Cardiac fibroblast (primary cell): ENCODE measurements around the gene RRBP1.
A peak's percentile ranks its signal among the peaks of the same experiment; 100 is the strongest.

Experiments
- DNase-seq, 2 donors: peaks; one replicate each; pipeline versions ENCODE4 v3.0.0 to v3.0.0-alpha.2; 2010; ENCODE audit warnings: low read depth in 2 of 2
- H3K4me3 ChIP-seq, 2 donors: replicated peaks in 1 of 2; 1 replicate in 1 of 2; 2 replicates in 1 of 2; pipeline ENCODE4 v1.5.1; 2011; ENCODE audit warnings: low read depth in 2 of 2, low read length in 2 of 2, mild to moderate bottlenecking in 2 of 2, moderate library complexity in 1 of 2
- CTCF ChIP-seq: IDR thresholded peaks from one replicate; pipeline ENCODE4 v1.5.1; 2011; ENCODE audit warnings: low read depth, mild to moderate bottlenecking, low read length, inconsistent platforms

Gene RRBP1

GRCh38 chr20:17654649-17655285 lies 27.3 kb downstream of the RRBP1 start:
- peak; percentile 72 to 73 for DNase-seq
- TF ChIP-seq CTCF = peak; percentile 72
- H3K4me3 ChIP-seq = no peak overlapping the region

GRCh38 chr20:17653835-17654648 lies 28.0 kb downstream of the RRBP1 start:
- no peak overlapping the region for H3K4me3 ChIP-seq
- TF ChIP-seq CTCF = no peak
- no peak for DNase-seq

- H3K4me3 ChIP-seq = no peak overlapping the region
- TF ChIP-seq CTCF = no peak
- DNase-seq = no peak
These were observed 29.6 kb downstream of the RRBP1 start for GRCh38 chr20:17652411-17652810.

GRCh38 chr20:17651760-17652388 lies 30.2 kb downstream of the RRBP1 start:
- no peak for TF ChIP-seq CTCF
- DNase-seq = no peak

GRCh38 chr20:17651129-17651759 lies 30.8 kb downstream of the RRBP1 start:
- no peak for TF ChIP-seq CTCF
- no peak overlapping the region for H3K4me3 ChIP-seq
- peak; percentile 49 to 53 for DNase-seq

More at GRCh38 chr20:17651760-17652388, 30.2 kb downstream of the RRBP1 start:
- no peak overlapping the region for H3K4me3 ChIP-seq

GRCh38 chr20:17650301-17651128 lies 31.5 kb downstream of the RRBP1 start:
- no peak overlapping the region for H3K4me3 ChIP-seq
- DNase-seq = peak in 1 of 2 donors; percentile 16
- no peak for TF ChIP-seq CTCF
